H9 (cell line): Measurements from ENCODE around the gene GGACT. TPM values are rescaled to one million over a fixed set of nuclear protein-coding genes. Genes with fewer than 3 reads are reported as not detected.

Experiments
- DNase-seq: peaks from one replicate; pipeline ENCODE4 v3.0.0-alpha.2; 2017
- H2AFZ ChIP-seq: one replicate; pipeline ENCODE4 v1.6.1; 2013; ENCODE audit warnings: mild to moderate bottlenecking, low read length, control low read depth, moderate library complexity
- H2AK5ac ChIP-seq: 2 replicates; pipeline ENCODE4 v1.6.1; 2013; ENCODE audit warnings: low read length, control low read depth, mixed read lengths; ENCODE audit not compliant: insufficient read length
- H2BK120ac ChIP-seq: one replicate; pipeline ENCODE4 v1.6.1; 2013; ENCODE audit warnings: low read depth, mild to moderate bottlenecking, low read length, control low read depth, inconsistent platforms; ENCODE audit not compliant: poor library complexity, severe bottlenecking
- H2BK12ac ChIP-seq: 2 replicates; pipeline ENCODE4 v1.6.1; 2013; ENCODE audit warnings: low read length, control low read depth, mixed read lengths, low read depth; ENCODE audit not compliant: insufficient read length
- H2BK15ac ChIP-seq: 2 replicates; pipeline ENCODE4 v1.6.1; 2013; ENCODE audit warnings: low read depth, low read length, control low read depth
- H2BK20ac ChIP-seq: one replicate; pipeline ENCODE4 v1.6.1; 2013; ENCODE audit warnings: low read depth, mild to moderate bottlenecking, low read length, control low read depth, inconsistent platforms; ENCODE audit not compliant: poor library complexity, severe bottlenecking
- H2BK5ac ChIP-seq: 2 replicates; pipeline ENCODE4 v1.6.1; 2013; ENCODE audit warnings: low read length, control low read depth, mixed read lengths; ENCODE audit not compliant: insufficient read length
- H3K14ac ChIP-seq: 2 replicates; pipeline ENCODE4 v1.6.1; 2013; ENCODE audit warnings: low read length, control low read depth; ENCODE audit not compliant: insufficient read depth
- H3K18ac ChIP-seq: 2 replicates; pipeline ENCODE4 v1.6.1; 2013; ENCODE audit warnings: low read depth, mild to moderate bottlenecking, mixed read lengths, low read length, control low read depth; ENCODE audit not compliant: insufficient read length
- H3K23ac ChIP-seq: 2 replicates; pipeline ENCODE4 v1.6.1; 2013; ENCODE audit warnings: low read length, control low read depth, mixed read lengths, low read depth; ENCODE audit not compliant: insufficient read length
- H3K23me2 ChIP-seq: 2 replicates; pipeline ENCODE4 v1.6.1; 2013; ENCODE audit warnings: low read depth, mild to moderate bottlenecking, mixed read lengths, low read length, control low read depth; ENCODE audit not compliant: insufficient read length, poor library complexity, severe bottlenecking
- H3K27ac ChIP-seq: 2 replicates; pipeline ENCODE4 v1.5.1; 2013; ENCODE audit warnings: low read length, control low read depth, mixed read lengths, low read depth; ENCODE audit not compliant: insufficient read length
- H3K27me3 ChIP-seq: 2 replicates; pipeline ENCODE4 v1.6.1; 2013; ENCODE audit warnings: low read length, control low read depth, inconsistent platforms; ENCODE audit not compliant: insufficient read depth
- H3K4ac ChIP-seq: 2 replicates; pipeline ENCODE4 v1.6.1; 2013; ENCODE audit warnings: low read depth, mild to moderate bottlenecking, control low read depth, inconsistent platforms, low read length, moderate library complexity
- H3K4me1 ChIP-seq: 2 replicates; pipeline ENCODE4 v1.6.1; 2013; ENCODE audit warnings: low read length, control low read depth, inconsistent platforms; ENCODE audit not compliant: insufficient read depth
- H3K4me2 ChIP-seq: 2 replicates; pipeline ENCODE4 v1.6.1; 2013; ENCODE audit warnings: low read length, control low read depth, mixed read lengths; ENCODE audit not compliant: insufficient read length, insufficient read depth
- H3K56ac ChIP-seq: 2 replicates; pipeline ENCODE4 v1.6.1; 2013; ENCODE audit warnings: low read depth, mild to moderate bottlenecking, mixed read lengths, low read length, control low read depth; ENCODE audit not compliant: insufficient read length
- H3K79me1 ChIP-seq: 2 replicates; pipeline ENCODE4 v1.6.1; 2013; ENCODE audit warnings: low read depth, mild to moderate bottlenecking, moderate library complexity, low read length, control low read depth, inconsistent platforms; ENCODE audit not compliant: insufficient read depth, poor library complexity, severe bottlenecking
- H3K79me2 ChIP-seq: 2 replicates; pipeline ENCODE4 v1.6.1; 2013; ENCODE audit warnings: low read length, control low read depth, inconsistent platforms; ENCODE audit not compliant: insufficient read depth
- H3K9ac ChIP-seq: 2 replicates; pipeline ENCODE4 v1.6.1; 2013; ENCODE audit warnings: low read length, control low read depth, mixed read lengths; ENCODE audit not compliant: insufficient read length; ENCODE audit errors: extremely low read depth
- H3K9me3 ChIP-seq: one replicate; pipeline ENCODE4 v1.6.1; 2013; ENCODE audit warnings: low read depth, low read length, inconsistent platforms; ENCODE audit not compliant: control insufficient read depth
- H3T11ph ChIP-seq: one replicate; pipeline ENCODE4 v1.6.1; 2013; ENCODE audit warnings: mild to moderate bottlenecking, low read length, control low read depth, inconsistent platforms
- H4K20me1 ChIP-seq: one replicate; pipeline ENCODE4 v1.6.1; 2013; ENCODE audit not compliant: control insufficient read depth, insufficient read length, insufficient read depth
- H4K5ac ChIP-seq: 2 replicates; pipeline ENCODE4 v1.6.1; 2013; ENCODE audit warnings: low read depth, mild to moderate bottlenecking, mixed read lengths, low read length, control low read depth; ENCODE audit not compliant: insufficient read length
- H4K8ac ChIP-seq: replicated peaks from 2 replicates; pipeline ENCODE4 v1.6.1; 2013; ENCODE audit warnings: low read length, control low read depth, mixed read lengths, low read depth; ENCODE audit not compliant: insufficient read length
- H4K91ac ChIP-seq: 2 replicates; pipeline ENCODE4 v1.6.1; 2013; ENCODE audit warnings: low read depth, mild to moderate bottlenecking, moderate library complexity, mixed read lengths, low read length, control low read depth; ENCODE audit not compliant: insufficient read length
- H3K27ac Mint-ChIP-seq, 3 experiments: 2 replicates in 2 of 3; 3 replicates in 1 of 3; pipeline ENCODE4 v1.8.0; 2020 to 2021; ENCODE audit warnings: mixed read lengths in 3 of 3, mild to moderate bottlenecking in 1 of 3, moderate library complexity in 1 of 3
- H3K27me3 Mint-ChIP-seq: 2 replicates; pipeline ENCODE4 v1.8.0; 2021; ENCODE audit warnings: low read depth, mild to moderate bottlenecking, moderate library complexity, mixed read lengths
- H3K36me3 Mint-ChIP-seq, 3 experiments: 2 replicates in 2 of 3; 3 replicates in 1 of 3; pipeline ENCODE4 v1.8.0; 2020 to 2021; ENCODE audit warnings: low read depth in 3 of 3, mixed read lengths in 3 of 3; ENCODE audit not compliant: insufficient read depth in 1 of 3
- H3K4me1 Mint-ChIP-seq, 2 experiments: 2 replicates each; pipeline ENCODE4 v1.8.0; 2020; ENCODE audit warnings: mixed read lengths in 2 of 2
- H3K4me3 Mint-ChIP-seq, 2 experiments: 2 replicates in 1 of 2; 3 replicates in 1 of 2; pipeline ENCODE4 v1.8.0; 2020 to 2021; ENCODE audit warnings: mild to moderate bottlenecking in 2 of 2, mixed read lengths in 2 of 2, moderate library complexity in 1 of 2
- H3K9me3 Mint-ChIP-seq, 2 experiments: 2 replicates in 1 of 2; 3 replicates in 1 of 2; pipeline ENCODE4 v1.8.0; 2020; ENCODE audit warnings: mild to moderate bottlenecking in 2 of 2, mixed read lengths in 2 of 2, moderate library complexity in 1 of 2
- CTCF ChIP-seq: fragments of 200-600 bp; sonication (generic); conservative IDR thresholded peaks from 3 replicates; pipeline ENCODE4 v1.8.0; 2021; ENCODE audit warnings: antibody characterized with exemption, mild to moderate bottlenecking
- WGBS: extraction: QIAGEN DNeasy Blood & Tissue Kit; methylation state at CpG from one replicate; pipeline ENCODE4 v1.1.7; 2013; ENCODE audit warnings: missing lambda C conversion rate, low lambda C conversion rate, mixed read lengths; ENCODE audit not compliant: insufficient read length; ENCODE audit errors: extremely low coverage; 5-methylcytosine and 5-hydroxymethylcytosine counted together
- long read RNA-seq: library from polyadenylated mRNA; unstranded; transcript quantifications from one replicate; pipeline ENCODE4 v2.0.0, GENCODE V29; 2020
- total RNA-seq: library from RNA; stranded (reverse); gene quantifications from 2 replicates; pipeline ENCODE4 v1.2.1, GENCODE V29; 2021

GGACT gene
- 1.3 TPM in 2 replicates for total RNA-seq
- long read RNA-seq, partial matches to known transcripts = 0 of 2 reads
- long read RNA-seq, other reads (novel, unspliced or antisense) = 2 of 2 reads

- peak within 1 kb of the TSS; percentile 55; the same call in 1 of the 2 replicates for H3K14ac ChIP-seq
- H3K36me3 Mint-ChIP-seq = peaks cover 0 to 4% (median 0%) of the 10 kb centered on the region in 3 experiments; a peak in 1 of 7 replicates
- peak within 1 kb of the TSS; percentile 48 for H3K9ac ChIP-seq
- H3K27ac ChIP-seq = no peak within 1 kb of the TSS
- H2BK12ac ChIP-seq = no peak within 1 kb of the TSS
- H3K18ac ChIP-seq = no peak within 1 kb of the TSS
- H4K8ac ChIP-seq = no peak within 1 kb of the TSS
- no CpG with 5 or more reads among the region's 82 CpGs for WGBS
- H2AK5ac ChIP-seq = no peak within 1 kb of the TSS
- no peaks in the 10 kb centered on the region for H3K79me1 ChIP-seq
- no peak within 1 kb of the TSS for H4K91ac ChIP-seq
- no peak within 1 kb of the TSS for H3K23ac ChIP-seq
- peaks cover 19% of the 10 kb centered on the region for H3K27me3 Mint-ChIP-seq
- no peak within 1 kb of the TSS for H2AFZ ChIP-seq
- peak; percentile 83 for TF ChIP-seq CTCF
- H3K4ac ChIP-seq = no peak within 1 kb of the TSS
- H2BK5ac ChIP-seq = no peak within 1 kb of the TSS
- peak; percentile 83 for DNase-seq
- peak within 1 kb of the TSS; percentile 60 to 81 for H3K4me3 Mint-ChIP-seq
- no peaks in the 10 kb centered on the region for H3K9me3 ChIP-seq
- peak within 1 kb of the TSS; percentile 44 for H3K4me2 ChIP-seq
- H3K4me1 ChIP-seq = no peaks in the 10 kb centered on the region
- H3K27me3 ChIP-seq = no peaks in the 10 kb centered on the region; the same call in 1 of the 2 replicates
- H3K79me2 ChIP-seq = no peaks in the 10 kb centered on the region
- H3T11ph ChIP-seq = no peak within 1 kb of the TSS
- no peak within 1 kb of the TSS for H2BK20ac ChIP-seq
- no peak within 1 kb of the TSS for H2BK15ac ChIP-seq
- no peak within 1 kb of the TSS for H3K56ac ChIP-seq
- no peaks in the 10 kb centered on the region for H4K20me1 ChIP-seq
- H3K9me3 Mint-ChIP-seq = peaks cover 0 to 4% of the 10 kb centered on the region in 2 experiments; a peak in 2 of 5 replicates
- no peak within 1 kb of the TSS for H4K5ac ChIP-seq
- H3K4me1 Mint-ChIP-seq = peaks cover 0 to 7% of the 10 kb centered on the region in 2 experiments; a peak in 2 of 4 replicates
- H3K23me2 ChIP-seq = peaks cover 2% of the 10 kb centered on the region
- no peak within 1 kb of the TSS for H3K27ac Mint-ChIP-seq
- H2BK120ac ChIP-seq = no peak within 1 kb of the TSS
Measured at GRCh38 chr13:100588331-100589177, at the start of gene GGACT. Gene GGACT (minus strand): TSS chr13:100588789. CDS start chr13:100532591, 56,198 bp downstream.
